Mesangial cell (primary cell): ENCODE measurements around the gene BCL11B. TPM values are rescaled to one million over a fixed set of nuclear protein-coding genes. Genes with fewer than 3 reads are reported as not detected.

Experiments used
- total RNA-seq: library from RNA; depleted of rRNA; stranded (reverse); fragments of >200 nt; gene quantifications from 2 replicates; pipeline ENCODE4 v1.2.3, GENCODE V29; 2015

Gene BCL11B
- 0.16 and 0.38 TPM in 2 replicates for total RNA-seq

GRCh38 chr14:99271951-99272631 is at the start of gene BCL11B:
BCL11B (minus strand) TSS chr14:99272197; CDS start chr14:99271218, 979 bp downstream.

Other genes starting within 250 kb of the BCL11B start
- 22.7 and 26.7 TPM in 2 replicates for gene SETD3, start 208.7 kb upstream of the BCL11B start, total RNA-seq
- 12.2 and 16.5 TPM in 2 replicates for gene CCNK, start 209.2 kb upstream of the BCL11B start, total RNA-seq